Panc1 (cell line): ENCODE data around the gene KIAA1217. TPM values are rescaled to one million over a fixed set of nuclear protein-coding genes. Genes with fewer than 3 reads are reported as not detected.

ENCODE experiments used
- ATAC-seq: fragments of 200-7000 bp; cut with Tn5 transposase; 2 replicates; pipeline ENCODE4 v1.9.1; 2020; ENCODE audit warnings: mild to moderate bottlenecking, moderate library complexity
- BruUV-seq: library from RNA; stranded (reverse); fragments of 400-500 nt; replicated peaks from 2 replicates; lab custom pipeline; 2021; lab: Mats Ljungman, UMichigan
- CTCF ChIA-PET: fragments of 300-600 bp; sonication (Branson Sonifier 250); formaldehyde crosslinking; loops from one replicate; lab custom pipeline; 2022; ENCODE audit warnings: antibody characterized with exemption; lab: Charles Lee
- POLR2A ChIA-PET: fragments of 300-600 bp; sonication (Branson Sonifier 250); formaldehyde crosslinking; loops from one replicate; lab custom pipeline; 2022; ENCODE audit warnings: antibody characterized with exemption; lab: Charles Lee
- DNase-seq: peaks from one replicate; pipeline ENCODE4 v3.0.0-alpha.2; 2010; ENCODE audit warnings: low read depth, low spot score
- H3K27ac ChIP-seq: 2 replicates; pipeline ENCODE4 v1.5.1; 2011; ENCODE audit warnings: mild to moderate bottlenecking, low read length, inconsistent platforms
- H3K27me3 ChIP-seq: fragments of 200-500 bp; sonication (Bioruptor generic); 2 replicates; pipeline ENCODE4 v1.6.0; 2014; ENCODE audit warnings: low read length, inconsistent platforms; ENCODE audit not compliant: control insufficient read depth, insufficient read depth
- H3K36me3 ChIP-seq: fragments of 200-500 bp; sonication (Bioruptor generic); 2 replicates; pipeline ENCODE4 v1.5.1; 2014; ENCODE audit warnings: inconsistent platforms, mild to moderate bottlenecking, low read length, moderate library complexity; ENCODE audit not compliant: control insufficient read depth, insufficient read depth
- H3K4me1 ChIP-seq: 2 replicates; pipeline ENCODE4 v1.5.1; 2011; ENCODE audit warnings: inconsistent platforms, mild to moderate bottlenecking, low read length, moderate library complexity; ENCODE audit not compliant: control insufficient read depth, insufficient read depth
- H3K4me3 ChIP-seq, 2 experiments: 2 replicates each; pipeline ENCODE4 v1.5.1; 2011 to 2012; ENCODE audit warnings: low read depth in 2 of 2, low read length in 2 of 2, mild to moderate bottlenecking in 2 of 2, inconsistent platforms in 1 of 2, moderate library complexity in 1 of 2
- H3K9me3 ChIP-seq: fragments of 200-500 bp; sonication (Bioruptor generic); 2 replicates; pipeline ENCODE4 v1.5.1; 2014; ENCODE audit warnings: low read depth, mild to moderate bottlenecking, inconsistent platforms, low read length, moderate library complexity; ENCODE audit not compliant: control insufficient read depth, insufficient read depth
- POLR2AphosphoS5 ChIP-seq: IDR thresholded peaks from 2 replicates; pipeline ENCODE4 v1.6.1; 2012; ENCODE audit warnings: mild to moderate bottlenecking, low read depth, low read length, moderate library complexity
- SIN3A ChIP-seq: IDR thresholded peaks from 2 replicates; pipeline ENCODE4 v1.6.1; 2012; ENCODE audit warnings: low read depth, mild to moderate bottlenecking, low read length, moderate library complexity, borderline replicate concordance; ENCODE audit not compliant: insufficient read depth
- TCF7L2 ChIP-seq: IDR thresholded peaks from 2 replicates; pipeline ENCODE4 v1.6.1; 2011; ENCODE audit warnings: mild to moderate bottlenecking, low read depth, low read length, inconsistent platforms
- in situ Hi-C: cut with HindIII; loops from 2 replicates; pipeline ENCODE4 v1.10.0; 2016; ENCODE audit warnings: low sequenced_read_pairs, low pct_unique_long_range_greater_than_20kb
- intact Hi-C: fragments of 100-400 bp; cut with micrococcal nuclease; formaldehyde crosslinking; loops from one replicate; pipeline ENCODE4 v1.10.0; 2022; ENCODE audit not compliant: unreplicated experiment
- total RNA-seq: library from RNA; stranded (reverse); gene quantifications from one replicate; pipeline ENCODE4 v1.2.1, GENCODE V29; 2021; ENCODE audit not compliant: unreplicated experiment
- TF ChIP-seq, protein P1 (sequence below): fragments of 450-650 bp; IDR thresholded peaks from 2 replicates; pipeline ENCODE4 v1.5.1; 2017; ENCODE audit warnings: mild to moderate bottlenecking
- TF ChIP-seq, protein P2 (sequence below), 2 experiments: IDR thresholded peaks; 2 replicates each; pipeline ENCODE4 v1.6.1; 2011 to 2012; ENCODE audit warnings: low read depth in 2 of 2, control low read depth in 1 of 2, low read length in 1 of 2, mild to moderate bottlenecking in 1 of 2, moderate library complexity in 1 of 2; ENCODE audit not compliant: insufficient read depth in 1 of 2

The KIAA1217 gene
- total RNA-seq, 1 experiment from 2014 or later: 11.6 TPM

DNA sequence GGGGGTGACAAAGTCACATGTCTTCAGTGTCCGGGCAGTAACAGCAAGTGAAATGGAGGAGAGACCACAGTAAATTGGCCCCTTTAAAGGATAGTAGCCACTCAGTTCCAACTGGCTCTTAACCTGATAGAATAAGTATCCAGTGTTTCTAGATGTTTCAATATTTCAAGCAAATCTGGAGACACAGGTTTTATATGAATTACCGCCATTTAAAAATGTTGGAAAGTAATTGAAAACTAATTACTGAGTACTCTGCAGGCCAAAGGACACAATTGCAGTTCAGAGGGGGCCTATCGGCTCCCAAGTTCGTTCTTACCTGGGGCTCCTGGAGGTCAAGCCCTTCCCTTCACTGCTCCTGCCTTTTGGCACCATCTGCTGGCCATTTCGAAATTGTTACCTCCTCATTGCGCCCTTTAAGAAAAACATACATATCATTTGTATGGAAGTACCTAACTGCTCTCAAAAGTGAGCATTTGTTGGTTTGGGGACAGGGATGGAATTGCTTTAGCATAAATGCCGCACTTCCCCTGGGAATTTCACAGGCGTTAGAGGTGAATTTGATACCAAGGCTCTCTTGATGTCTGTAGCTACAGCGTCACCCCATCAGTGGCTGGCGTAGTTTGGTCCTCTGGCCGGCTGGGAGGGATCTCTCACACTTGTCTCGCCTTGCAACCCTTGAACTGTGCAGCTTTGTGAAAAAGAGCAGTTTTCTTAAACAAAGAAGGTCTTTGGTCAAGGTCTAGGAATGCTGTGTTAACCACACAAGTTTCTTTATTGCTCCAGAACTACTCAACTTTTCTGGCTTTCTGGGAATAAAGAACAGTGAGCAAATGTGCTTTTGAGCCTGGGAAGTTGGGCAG lies 294.8 kb downstream of the KIAA1217 start:
- intact Hi-C loops: loop anchor here (10.0 kb wide), 2 partner anchors 299 to 509 kb away; partner anchors contain the start of gene KIAA1217
- Histone ChIP-seq H3K4me3 (no peak overlapping the region), H3K36me3 (no peaks in the 10 kb centered on the region), H3K4me1 (no peaks in the 10 kb centered on the region; the same call in 1 of the 2 replicates), H3K27me3 (no peaks in the 10 kb centered on the region), H3K27ac (no peak overlapping the region), H3K9me3 (no peaks in the 10 kb centered on the region)
- CTCF ChIA-PET: interaction anchor here (0.6 kb wide), 1 partner anchor 161 kb away, joined by 4 read pairs; no protein-coding TSS in a partner anchor
- BruUV-seq: no TSS peak
- DNase-seq: peak; percentile 28
- in situ Hi-C loops: no loop called here
- peak; percentile 78 for ATAC-seq
- TF ChIP-seq POLR2AphosphoS5: no peak
- TF ChIP-seq, protein P1, sequence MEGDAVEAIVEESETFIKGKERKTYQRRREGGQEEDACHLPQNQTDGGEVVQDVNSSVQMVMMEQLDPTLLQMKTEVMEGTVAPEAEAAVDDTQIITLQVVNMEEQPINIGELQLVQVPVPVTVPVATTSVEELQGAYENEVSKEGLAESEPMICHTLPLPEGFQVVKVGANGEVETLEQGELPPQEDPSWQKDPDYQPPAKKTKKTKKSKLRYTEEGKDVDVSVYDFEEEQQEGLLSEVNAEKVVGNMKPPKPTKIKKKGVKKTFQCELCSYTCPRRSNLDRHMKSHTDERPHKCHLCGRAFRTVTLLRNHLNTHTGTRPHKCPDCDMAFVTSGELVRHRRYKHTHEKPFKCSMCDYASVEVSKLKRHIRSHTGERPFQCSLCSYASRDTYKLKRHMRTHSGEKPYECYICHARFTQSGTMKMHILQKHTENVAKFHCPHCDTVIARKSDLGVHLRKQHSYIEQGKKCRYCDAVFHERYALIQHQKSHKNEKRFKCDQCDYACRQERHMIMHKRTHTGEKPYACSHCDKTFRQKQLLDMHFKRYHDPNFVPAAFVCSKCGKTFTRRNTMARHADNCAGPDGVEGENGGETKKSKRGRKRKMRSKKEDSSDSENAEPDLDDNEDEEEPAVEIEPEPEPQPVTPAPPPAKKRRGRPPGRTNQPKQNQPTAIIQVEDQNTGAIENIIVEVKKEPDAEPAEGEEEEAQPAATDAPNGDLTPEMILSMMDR: peak; percentile 81
- TF ChIP-seq, protein P2, sequence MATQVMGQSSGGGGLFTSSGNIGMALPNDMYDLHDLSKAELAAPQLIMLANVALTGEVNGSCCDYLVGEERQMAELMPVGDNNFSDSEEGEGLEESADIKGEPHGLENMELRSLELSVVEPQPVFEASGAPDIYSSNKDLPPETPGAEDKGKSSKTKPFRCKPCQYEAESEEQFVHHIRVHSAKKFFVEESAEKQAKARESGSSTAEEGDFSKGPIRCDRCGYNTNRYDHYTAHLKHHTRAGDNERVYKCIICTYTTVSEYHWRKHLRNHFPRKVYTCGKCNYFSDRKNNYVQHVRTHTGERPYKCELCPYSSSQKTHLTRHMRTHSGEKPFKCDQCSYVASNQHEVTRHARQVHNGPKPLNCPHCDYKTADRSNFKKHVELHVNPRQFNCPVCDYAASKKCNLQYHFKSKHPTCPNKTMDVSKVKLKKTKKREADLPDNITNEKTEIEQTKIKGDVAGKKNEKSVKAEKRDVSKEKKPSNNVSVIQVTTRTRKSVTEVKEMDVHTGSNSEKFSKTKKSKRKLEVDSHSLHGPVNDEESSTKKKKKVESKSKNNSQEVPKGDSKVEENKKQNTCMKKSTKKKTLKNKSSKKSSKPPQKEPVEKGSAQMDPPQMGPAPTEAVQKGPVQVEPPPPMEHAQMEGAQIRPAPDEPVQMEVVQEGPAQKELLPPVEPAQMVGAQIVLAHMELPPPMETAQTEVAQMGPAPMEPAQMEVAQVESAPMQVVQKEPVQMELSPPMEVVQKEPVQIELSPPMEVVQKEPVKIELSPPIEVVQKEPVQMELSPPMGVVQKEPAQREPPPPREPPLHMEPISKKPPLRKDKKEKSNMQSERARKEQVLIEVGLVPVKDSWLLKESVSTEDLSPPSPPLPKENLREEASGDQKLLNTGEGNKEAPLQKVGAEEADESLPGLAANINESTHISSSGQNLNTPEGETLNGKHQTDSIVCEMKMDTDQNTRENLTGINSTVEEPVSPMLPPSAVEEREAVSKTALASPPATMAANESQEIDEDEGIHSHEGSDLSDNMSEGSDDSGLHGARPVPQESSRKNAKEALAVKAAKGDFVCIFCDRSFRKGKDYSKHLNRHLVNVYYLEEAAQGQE (IDR thresholded peaks at IDR 0.05; ENCODE audit: insufficient read depth in 1 of 2, low read depth in 2 of 2, low read length in 1 of 2): no peak
- TF ChIP-seq TCF7L2: no peak
- POLR2A ChIA-PET: no interaction called here

DNA sequence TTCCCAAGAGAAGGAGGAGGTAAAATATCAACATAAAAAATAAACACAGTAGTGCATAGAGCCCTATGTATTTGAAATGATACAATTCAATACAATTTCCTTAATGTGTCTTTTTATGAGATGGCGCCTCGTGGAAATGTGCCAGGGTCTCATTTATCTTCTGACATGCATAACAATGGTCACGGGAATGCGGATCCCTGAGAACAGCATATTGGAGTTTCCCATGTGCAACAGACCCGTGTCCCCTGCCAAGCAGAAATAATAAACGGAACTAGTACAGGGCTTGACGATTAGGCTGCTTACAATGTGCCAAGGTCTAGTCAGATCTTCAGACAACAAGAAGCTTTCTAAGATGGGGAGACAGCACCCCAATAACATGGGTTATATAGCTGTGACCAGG lies 296.8 kb downstream of the KIAA1217 start:
- Histone ChIP-seq H3K27ac (no peak overlapping the region), H3K4me3 (no peak overlapping the region), H3K4me1 (no peaks in the 10 kb centered on the region; the same call in 1 of the 2 replicates), H3K27me3 (no peaks in the 10 kb centered on the region), H3K9me3 (no peaks in the 10 kb centered on the region), H3K36me3 (no peaks in the 10 kb centered on the region)
- BruUV-seq: no TSS peak
- ATAC-seq: no peak
- intact Hi-C loops: loop anchor here (10.0 kb wide), 2 partner anchors 301 to 511 kb away; partner anchors contain the start of gene KIAA1217
- in situ Hi-C loops: no loop called here
- DNase-seq: no peak
- CTCF ChIA-PET: no interaction called here
- TF ChIP-seq TCF7L2 (no peak), SIN3A (no peak), POLR2AphosphoS5 (no peak)
- TF ChIP-seq, protein P2 (IDR thresholded peaks at IDR 0.05; ENCODE audit: insufficient read depth in 1 of 2, low read depth in 2 of 2, low read length in 1 of 2): no peak
- TF ChIP-seq, protein P1: no peak
- POLR2A ChIA-PET: no interaction called here
